HepG2 (cell line): ENCODE results near the gene MYO5B. TPM values are rescaled to one million over a fixed set of nuclear protein-coding genes. Genes with fewer than 3 reads are reported as not detected.

Experiments
- ARNTL ChIP-seq: sonication (generic); formaldehyde crosslinking; IDR thresholded peaks from 2 replicates; pipeline ENCODE4 v1.4.0; 2020; ENCODE audit warnings: mild to moderate bottlenecking, missing genetic modification reagents
- CREM ChIP-seq, 2 experiments: sonication (generic) in 1 of 2; formaldehyde crosslinking in 1 of 2; IDR thresholded peaks; 2 replicates each; pipeline versions ENCODE4 v1.4.0 to v1.6.1; 2016 to 2020; ENCODE audit warnings: antibody characterized with exemption in 1 of 2, mild to moderate bottlenecking in 1 of 2, missing genetic modification reagents in 1 of 2
- LBX2 ChIP-seq: sonication (generic); formaldehyde crosslinking; IDR thresholded peaks from 2 replicates; pipeline ENCODE4 v1.5.0; 2020; ENCODE audit warnings: missing genetic modification reagents, mild to moderate bottlenecking, borderline replicate concordance
- NFRKB ChIP-seq: fragments of 450-650 bp; IDR thresholded peaks from 2 replicates; pipeline ENCODE4 v1.6.1; 2017
- PHF21A ChIP-seq: sonication (generic); formaldehyde crosslinking; IDR thresholded peaks from 2 replicates; pipeline ENCODE4 v1.5.0; 2020; ENCODE audit warnings: mild to moderate bottlenecking, missing genetic modification reagents
- SKIL ChIP-seq: sonication (generic); formaldehyde crosslinking; IDR thresholded peaks from 2 replicates; pipeline ENCODE4 v1.8.0; 2022; ENCODE audit warnings: missing genetic modification reagents, mild to moderate bottlenecking, moderate library complexity, borderline replicate concordance
- SRSF9 ChIP-seq: fragments of 200-400 bp; formaldehyde crosslinking; IDR thresholded peaks from 2 replicates; pipeline ENCODE4 v1.6.1; 2018; ENCODE audit warnings: borderline replicate concordance, mild to moderate bottlenecking, low read depth, low read length; ENCODE audit not compliant: insufficient read depth, poor library complexity, severe bottlenecking
- ZBTB21 ChIP-seq: sonication (generic); formaldehyde crosslinking; IDR thresholded peaks from 2 replicates; pipeline ENCODE4 v1.4.0; 2020; ENCODE audit warnings: missing genetic modification reagents
- ZKSCAN1 ChIP-seq: fragments of 150-350 bp; IDR thresholded peaks from 2 replicates; pipeline ENCODE4 v1.6.1; 2014; ENCODE audit warnings: low read length
- ZNF510 ChIP-seq: sonication (generic); formaldehyde crosslinking; IDR thresholded peaks from 2 replicates; pipeline ENCODE4 v1.4.0; 2020; ENCODE audit warnings: low read depth, mild to moderate bottlenecking, missing genetic modification reagents
- ZNF549 ChIP-seq: sonication (generic); formaldehyde crosslinking; IDR thresholded peaks from 2 replicates; pipeline ENCODE4 v1.5.0; 2020; ENCODE audit warnings: missing genetic modification reagents
- ZNF562 ChIP-seq: sonication (generic); formaldehyde crosslinking; IDR thresholded peaks from 2 replicates; pipeline ENCODE4 v1.8.0; 2022; ENCODE audit warnings: missing genetic modification reagents, borderline replicate concordance
- ZNF598 ChIP-seq: sonication (generic); formaldehyde crosslinking; IDR thresholded peaks from 2 replicates; pipeline ENCODE4 v1.5.1; 2020; ENCODE audit warnings: mild to moderate bottlenecking, missing genetic modification reagents, borderline replicate concordance
- ZNF646 ChIP-seq: sonication (generic); formaldehyde crosslinking; IDR thresholded peaks from 2 replicates; pipeline ENCODE4 v1.9.0; 2021; ENCODE audit warnings: mild to moderate bottlenecking, missing genetic modification reagents
- polyA plus RNA-seq, 8 experiments: library from polyadenylated mRNA; depleted of rRNA in 3 of 8; stranded (reverse) in 7 of 8; unstranded in 1 of 8; fragments of >200 nt; fragmentation: Illumina TruSeq in 4 of 8; extraction: Trizol in 4 of 8; gene quantifications; 2 replicates each; pipeline versions ENCODE4 v1.2.1 to v1.2.3, GENCODE V29; 2011 to 2016; ENCODE audit warnings: low read depth in 4 of 8, missing spikeins in 1 of 8, mixed read lengths in 1 of 8; ENCODE audit not compliant: insufficient read depth in 1 of 8
- total RNA-seq, 5 experiments: library from RNA; depleted of rRNA; stranded (reverse); fragments of >200 nt; fragmentation: Illumina TruSeq; extraction: Trizol; gene quantifications; 2 replicates each; pipeline ENCODE4 v1.2.3, GENCODE V29; 2016; ENCODE audit warnings: low read depth in 1 of 5
- TF ChIP-seq, protein P1 (sequence below): sonication (generic); formaldehyde crosslinking; IDR thresholded peaks from 2 replicates; pipeline ENCODE4 v1.4.0; 2020; ENCODE audit warnings: missing genetic modification reagents
- TF ChIP-seq, protein P2 (sequence below): sonication (generic); IDR thresholded peaks from 2 replicates; pipeline ENCODE4 v1.6.1; 2016; ENCODE audit warnings: low read depth, borderline replicate concordance

The MYO5B gene
- total and polyA plus RNA-seq, 2 of the 13 experiments (the other 11 are each of a cell fraction or from before 2014, with no cell fraction given) = 13.1 to 24.0 TPM

DNA sequence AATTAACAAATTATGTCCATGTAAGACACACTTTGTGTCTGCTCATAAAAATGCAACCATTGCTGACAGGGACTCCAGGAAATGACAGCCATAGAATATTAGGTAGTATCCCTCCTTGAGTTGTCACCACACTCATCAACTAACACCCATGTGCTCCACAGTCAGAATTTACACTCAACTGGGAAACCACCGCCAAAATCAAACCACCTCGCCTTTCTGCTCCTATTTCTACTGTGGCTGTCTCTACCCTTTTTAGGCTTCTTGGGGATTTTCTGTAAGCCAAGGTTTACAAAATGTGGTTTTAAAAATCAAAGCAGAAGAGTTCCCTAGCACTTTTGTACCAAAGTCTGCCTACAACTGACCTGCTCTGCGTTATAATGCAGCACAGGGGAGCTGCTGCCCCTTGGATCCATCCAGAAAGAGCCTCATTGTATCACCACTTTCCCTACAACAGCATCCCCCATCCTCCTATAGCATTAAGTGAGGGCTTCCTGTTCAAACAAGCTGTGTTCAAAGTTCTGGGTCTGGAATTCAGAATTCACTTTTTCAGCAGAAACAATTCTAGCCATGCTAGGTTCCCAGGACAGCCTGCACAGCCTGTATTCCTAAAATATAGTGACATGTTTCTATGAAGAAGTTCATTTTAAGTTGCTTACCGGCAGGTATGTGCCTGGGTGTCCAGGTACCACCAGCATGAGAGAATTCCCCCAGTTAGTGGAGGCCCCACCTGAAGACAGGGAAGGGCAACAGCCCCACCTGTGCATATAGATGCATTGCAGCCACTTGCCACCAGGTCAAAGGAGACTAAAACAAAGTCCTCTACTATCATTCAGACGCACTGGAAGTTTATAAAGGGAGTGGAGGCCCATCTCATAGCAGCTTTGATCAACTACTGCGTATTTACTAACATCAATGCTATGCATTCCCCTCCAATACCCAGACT lies 104.3 kb downstream of the MYO5B start (continued):
- TF ChIP-seq ZNF646 (CRISPR knock-in tag) = no peak
- TF ChIP-seq CREM (IDR thresholded peaks at IDR 0.05) = peak; percentile 23; the same call in 1 of the 2 replicates
- TF ChIP-seq CREM (CRISPR knock-in tag; IDR thresholded peaks at IDR 0.05) = no peak
- no peak for TF ChIP-seq ZNF510 (CRISPR knock-in tag)
- no peak for TF ChIP-seq NFRKB
- TF ChIP-seq ZNF598 (CRISPR knock-in tag) = no peak
- TF ChIP-seq PHF21A (CRISPR knock-in tag) = peak; percentile 62
- no peak for TF ChIP-seq SKIL (CRISPR knock-in tag)
- TF ChIP-seq ZKSCAN1 = no peak
- TF ChIP-seq, protein P1, sequence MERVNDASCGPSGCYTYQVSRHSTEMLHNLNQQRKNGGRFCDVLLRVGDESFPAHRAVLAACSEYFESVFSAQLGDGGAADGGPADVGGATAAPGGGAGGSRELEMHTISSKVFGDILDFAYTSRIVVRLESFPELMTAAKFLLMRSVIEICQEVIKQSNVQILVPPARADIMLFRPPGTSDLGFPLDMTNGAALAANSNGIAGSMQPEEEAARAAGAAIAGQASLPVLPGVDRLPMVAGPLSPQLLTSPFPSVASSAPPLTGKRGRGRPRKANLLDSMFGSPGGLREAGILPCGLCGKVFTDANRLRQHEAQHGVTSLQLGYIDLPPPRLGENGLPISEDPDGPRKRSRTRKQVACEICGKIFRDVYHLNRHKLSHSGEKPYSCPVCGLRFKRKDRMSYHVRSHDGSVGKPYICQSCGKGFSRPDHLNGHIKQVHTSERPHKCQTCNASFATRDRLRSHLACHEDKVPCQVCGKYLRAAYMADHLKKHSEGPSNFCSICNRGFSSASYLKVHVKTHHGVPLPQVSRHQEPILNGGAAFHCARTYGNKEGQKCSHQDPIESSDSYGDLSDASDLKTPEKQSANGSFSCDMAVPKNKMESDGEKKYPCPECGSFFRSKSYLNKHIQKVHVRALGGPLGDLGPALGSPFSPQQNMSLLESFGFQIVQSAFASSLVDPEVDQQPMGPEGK (CRISPR knock-in tag) = peak; percentile 42; the same call in 1 of the 2 replicates
- TF ChIP-seq ZNF562 (CRISPR knock-in tag) = no peak
- no peak for TF ChIP-seq LBX2 (CRISPR knock-in tag)
- TF ChIP-seq ARNTL = no peak
- TF ChIP-seq ZNF549 (CRISPR knock-in tag) = no peak
- TF ChIP-seq, protein P2, sequence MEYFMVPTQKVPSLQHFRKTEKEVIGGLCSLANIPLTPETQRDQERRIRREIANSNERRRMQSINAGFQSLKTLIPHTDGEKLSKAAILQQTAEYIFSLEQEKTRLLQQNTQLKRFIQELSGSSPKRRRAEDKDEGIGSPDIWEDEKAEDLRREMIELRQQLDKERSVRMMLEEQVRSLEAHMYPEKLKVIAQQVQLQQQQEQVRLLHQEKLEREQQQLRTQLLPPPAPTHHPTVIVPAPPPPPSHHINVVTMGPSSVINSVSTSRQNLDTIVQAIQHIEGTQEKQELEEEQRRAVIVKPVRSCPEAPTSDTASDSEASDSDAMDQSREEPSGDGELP = peak; percentile 16; the same call in 1 of the 2 replicates
- TF ChIP-seq SRSF9 = no peak
- TF ChIP-seq ZBTB21 = no peak
